SH-SY5Y (cell line): ENCODE results near the gene PDGFA.

Experiments
- GATA2 ChIP-seq: IDR thresholded peaks from 2 replicates; pipeline ENCODE4 v1.6.1; 2011; ENCODE audit warnings: mild to moderate bottlenecking, low read depth, low read length
- GATA3 ChIP-seq: IDR thresholded peaks from 2 replicates; pipeline ENCODE4 v1.6.1; 2011; ENCODE audit warnings: low read depth, mild to moderate bottlenecking, low read length, moderate library complexity

The PDGFA gene

DNA sequence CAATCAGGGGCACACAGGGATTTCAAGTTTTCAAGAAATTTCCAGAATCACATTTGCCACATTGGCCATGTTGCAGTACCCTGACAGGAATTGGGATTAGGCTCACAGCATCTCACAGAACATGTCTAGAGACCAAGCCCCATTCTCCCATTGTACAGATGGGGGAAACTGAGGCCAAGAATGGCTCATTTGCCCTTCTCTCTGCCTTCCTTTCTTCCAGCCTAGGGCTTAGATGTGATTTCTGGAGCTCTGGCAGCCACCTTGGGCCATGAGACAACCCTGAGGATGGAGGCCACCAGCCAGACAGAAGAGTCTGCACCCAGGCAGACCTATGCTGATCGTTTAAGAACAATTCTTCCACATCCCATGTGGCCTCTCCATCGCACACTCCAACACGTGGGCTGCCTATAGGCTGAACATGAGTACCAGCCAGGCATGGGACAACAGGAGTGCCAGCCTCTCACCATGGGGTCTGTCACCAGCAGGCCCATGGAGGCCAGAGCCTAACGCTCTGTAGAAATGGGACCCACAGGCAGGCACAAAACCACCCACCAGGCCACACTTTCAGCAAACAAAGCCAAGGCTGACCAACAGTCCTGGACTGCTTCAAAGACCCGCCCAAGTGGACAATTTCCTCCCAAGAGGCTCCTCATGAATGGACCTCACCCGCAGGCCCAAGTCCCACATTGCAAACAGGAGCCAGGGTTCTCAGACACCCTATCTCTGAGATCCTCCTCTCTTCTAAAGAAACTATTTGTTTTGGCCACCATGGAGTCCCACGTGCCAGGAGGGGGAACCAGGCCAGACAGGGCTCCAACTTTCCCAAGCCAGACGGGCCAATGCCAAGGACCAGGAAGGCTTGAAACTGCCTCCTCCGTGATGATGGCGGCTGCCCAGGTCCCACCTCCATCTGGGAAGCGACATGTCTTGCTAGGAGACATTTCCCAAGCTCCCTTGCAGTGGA lies 20.7 kb downstream of the PDGFA start:
- TF ChIP-seq GATA3 = no peak
- no peak for TF ChIP-seq GATA2

DNA sequence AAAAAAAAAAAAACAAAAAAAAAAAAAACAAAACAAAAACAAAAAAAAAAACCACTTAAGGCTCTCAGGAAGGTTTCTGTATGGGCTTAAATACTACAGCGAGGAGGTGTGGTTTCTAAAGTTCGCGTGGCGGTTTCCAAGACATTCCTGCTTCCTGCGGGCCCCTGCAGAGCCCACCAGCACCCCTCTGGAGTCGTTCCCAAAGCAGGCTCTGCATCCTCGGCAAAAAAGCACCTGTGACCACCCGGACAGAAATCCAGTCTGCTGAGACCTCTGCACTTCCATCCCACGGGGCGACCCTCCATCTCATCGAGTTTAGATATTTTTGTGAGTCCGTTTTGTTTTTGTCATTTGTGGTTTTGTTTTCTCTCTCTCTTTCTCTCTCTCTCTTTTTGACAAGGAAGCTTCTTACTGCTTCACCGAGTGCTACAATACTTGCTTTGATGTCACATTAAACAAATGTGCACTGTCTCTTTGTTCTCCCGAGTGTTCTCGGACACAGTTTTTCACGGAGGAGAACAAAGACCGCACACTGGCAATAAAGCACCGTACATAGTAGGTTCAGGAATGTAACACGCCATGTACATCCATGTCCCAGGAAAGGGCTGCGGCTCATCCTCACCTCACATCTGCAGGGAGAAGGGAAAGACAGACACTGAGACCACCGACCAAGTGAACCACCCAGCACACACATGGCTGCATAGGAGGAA lies 21.5 kb downstream of the PDGFA start:
- TF ChIP-seq GATA2 = no peak
- TF ChIP-seq GATA3 = no peak

DNA sequence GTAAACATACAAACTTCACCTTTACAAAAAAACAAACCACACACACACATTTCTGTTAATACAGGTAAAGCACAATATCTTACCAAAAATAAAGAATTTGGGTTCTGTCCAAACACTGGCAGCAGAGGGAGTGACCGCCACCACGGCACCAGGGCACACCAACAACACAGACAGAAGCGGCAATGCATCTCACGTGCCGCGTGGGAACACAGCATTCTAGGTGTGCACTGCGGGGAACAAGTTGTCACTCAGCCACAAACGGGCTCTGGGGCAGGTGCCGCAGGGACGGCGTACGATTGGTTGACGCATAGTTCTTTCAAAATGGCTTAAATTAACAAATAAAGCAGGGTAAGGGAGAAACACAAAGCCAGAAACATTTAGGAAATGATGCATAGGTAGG lies 22.3 kb downstream of the PDGFA start:
- TF ChIP-seq GATA2 (no peak), GATA3 (no peak)

DNA sequence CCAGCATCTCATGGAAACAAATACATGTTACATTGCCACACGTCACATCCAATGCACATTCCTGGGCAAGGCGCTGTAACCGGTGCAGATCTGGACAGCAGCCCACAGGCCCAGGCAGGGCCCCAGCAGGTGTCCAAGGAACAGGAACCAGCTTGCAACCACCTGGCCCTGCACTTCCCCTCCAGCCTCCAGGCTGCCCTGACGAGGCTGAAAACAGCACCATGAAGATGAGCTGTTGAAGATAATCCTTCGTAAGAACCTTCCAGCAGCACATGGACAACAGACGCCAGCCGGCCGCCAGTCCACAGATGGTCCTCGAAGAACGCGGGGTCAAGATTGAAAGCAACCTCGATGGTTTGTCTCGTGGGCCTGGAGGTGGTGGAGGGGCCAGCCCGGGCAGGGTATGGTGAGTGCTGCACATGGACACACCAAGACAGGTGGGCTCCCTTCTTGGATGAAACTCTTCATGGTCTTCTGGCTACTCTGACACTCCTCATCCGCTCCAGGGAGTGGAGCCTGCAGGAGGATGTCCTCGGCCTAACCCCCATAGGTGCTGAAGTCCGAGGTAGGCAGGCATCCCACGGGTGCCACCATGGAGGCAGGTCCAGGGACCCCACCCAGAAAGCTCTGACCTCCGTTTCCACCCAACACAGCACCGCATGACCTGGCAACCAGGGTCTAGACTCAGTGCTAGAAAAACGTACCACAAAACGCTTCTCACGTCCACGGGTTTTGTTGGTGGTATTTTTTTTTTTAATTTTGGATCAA lies 22.9 kb downstream of the PDGFA start:
- TF ChIP-seq GATA3 (no peak), GATA2 (no peak)

DNA sequence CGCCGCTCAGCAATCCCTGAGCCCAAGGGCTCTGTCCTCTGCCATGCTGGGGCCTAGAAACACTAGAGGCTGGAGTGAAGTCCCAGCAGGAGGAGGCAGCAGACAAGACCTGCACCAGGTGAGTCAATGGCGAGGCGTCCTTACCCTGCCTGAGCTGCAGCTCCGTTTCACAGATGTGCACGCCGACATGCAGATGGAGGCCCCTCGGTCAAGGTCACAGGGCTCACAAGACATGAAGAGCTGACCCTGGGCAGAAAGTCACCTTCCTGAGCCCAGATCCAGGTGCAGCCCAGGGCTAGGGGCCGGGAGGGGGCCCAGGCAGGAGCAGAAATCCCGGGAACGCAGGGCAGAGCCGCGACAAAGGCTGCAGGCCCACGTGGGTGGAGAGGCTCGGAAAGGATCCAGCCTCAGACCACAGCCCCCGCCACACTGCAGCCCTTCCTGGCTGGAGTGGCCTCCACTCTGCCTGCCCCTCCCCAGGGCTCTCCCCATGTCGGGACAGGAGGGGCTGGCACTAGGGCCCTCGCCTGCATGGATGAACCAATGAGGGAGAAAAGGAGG lies 23.8 kb downstream of the PDGFA start:
- TF ChIP-seq GATA3 = no peak
- no peak for TF ChIP-seq GATA2

DNA sequence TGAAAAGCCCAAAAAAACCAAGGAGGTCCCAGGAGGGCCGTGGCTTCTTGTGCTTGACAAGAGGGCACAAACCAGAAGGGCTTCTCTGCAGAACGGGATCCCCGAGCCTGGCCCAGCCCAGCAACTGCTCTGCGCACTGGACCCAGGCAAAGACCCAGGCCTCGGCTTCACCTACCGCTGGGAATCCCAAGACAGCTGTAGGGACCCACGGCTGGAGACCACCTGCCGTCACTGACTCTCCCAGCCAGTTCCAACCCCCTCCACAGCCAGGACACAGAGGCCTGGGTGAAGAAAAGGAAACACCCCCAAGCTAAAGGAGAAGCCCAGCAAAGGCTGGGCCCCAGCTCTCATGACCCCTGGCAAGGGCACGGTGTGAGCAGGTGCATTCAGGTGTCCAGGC lies 24.3 kb downstream of the PDGFA start:
- TF ChIP-seq GATA3 (no peak), GATA2 (no peak)

DNA sequence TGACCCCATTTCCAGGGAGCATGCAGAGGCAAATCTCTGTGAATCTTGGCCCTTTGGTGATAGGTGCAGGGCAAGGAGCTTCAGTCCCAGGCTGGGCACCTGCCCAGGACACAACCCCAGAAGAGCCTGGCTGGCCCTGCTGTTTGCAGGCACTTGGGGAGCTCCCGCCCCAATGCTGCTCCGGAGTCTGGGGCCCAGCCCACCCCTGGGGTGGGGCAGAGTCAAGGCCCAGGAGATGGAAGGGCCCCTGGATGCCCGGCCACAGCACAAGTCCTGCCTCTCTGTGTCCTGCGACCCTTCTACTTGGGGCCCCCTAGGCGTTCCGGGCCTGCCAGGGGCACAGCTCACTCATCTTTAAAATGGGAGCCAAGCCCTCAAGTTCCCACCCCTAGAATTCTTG lies 24.7 kb downstream of the PDGFA start:
- TF ChIP-seq GATA3 = no peak
- TF ChIP-seq GATA2 = no peak

DNA sequence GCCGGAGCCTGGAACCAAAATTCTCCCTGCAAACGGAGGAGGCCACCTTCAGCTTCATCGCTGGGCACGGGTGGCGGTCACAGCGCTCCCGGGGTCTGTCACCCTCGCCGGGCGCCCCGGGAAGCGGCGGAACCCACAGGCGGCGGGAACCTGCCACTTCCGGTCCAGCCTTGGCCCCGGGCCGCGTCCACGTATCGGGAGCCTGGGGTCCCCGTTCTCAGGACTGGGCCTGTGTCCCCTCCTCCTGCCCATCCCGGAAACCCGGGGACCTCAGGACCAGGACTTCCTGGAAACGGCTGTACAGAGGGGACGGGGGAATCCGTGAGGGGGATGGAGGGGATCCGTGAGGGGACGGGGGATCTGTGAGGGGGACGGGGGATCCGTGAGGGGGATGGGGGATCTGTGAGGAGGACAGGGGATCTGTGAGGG lies 25.4 kb downstream of the PDGFA start:
- TF ChIP-seq GATA2 = no peak
- no peak for TF ChIP-seq GATA3

DNA sequence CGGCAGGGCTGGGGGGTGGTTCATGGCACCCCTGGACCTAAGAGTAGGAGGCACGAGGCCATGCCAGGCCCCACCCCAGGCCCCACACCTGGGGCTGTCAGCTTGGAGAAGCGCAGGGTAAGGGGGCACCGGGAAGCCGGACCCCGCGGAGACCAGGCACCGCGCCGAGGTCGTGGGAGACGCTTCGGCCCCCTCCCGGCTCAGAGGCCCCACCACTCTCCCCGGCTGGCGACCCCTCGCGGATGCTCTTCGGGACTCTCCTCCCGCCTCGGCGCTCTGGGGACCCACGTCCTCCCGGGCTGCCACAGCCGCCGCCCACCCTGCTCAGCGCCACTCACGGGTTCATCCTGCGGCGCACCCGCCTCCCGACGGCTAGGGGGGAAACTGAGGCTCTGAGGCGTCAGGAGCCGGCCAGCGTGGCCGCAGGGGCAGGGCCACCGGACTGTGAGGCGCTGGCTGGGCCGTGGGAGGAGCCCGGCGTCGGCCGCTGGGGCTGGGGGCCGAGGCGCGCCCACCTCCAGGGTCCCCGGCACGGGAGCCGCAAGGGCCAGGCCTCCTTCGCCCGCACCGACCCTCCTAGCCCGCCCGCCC lies 25.9 kb downstream of the PDGFA start:
- TF ChIP-seq GATA2 (no peak; the same call in 1 of the 2 replicates), GATA3 (no peak)

DNA sequence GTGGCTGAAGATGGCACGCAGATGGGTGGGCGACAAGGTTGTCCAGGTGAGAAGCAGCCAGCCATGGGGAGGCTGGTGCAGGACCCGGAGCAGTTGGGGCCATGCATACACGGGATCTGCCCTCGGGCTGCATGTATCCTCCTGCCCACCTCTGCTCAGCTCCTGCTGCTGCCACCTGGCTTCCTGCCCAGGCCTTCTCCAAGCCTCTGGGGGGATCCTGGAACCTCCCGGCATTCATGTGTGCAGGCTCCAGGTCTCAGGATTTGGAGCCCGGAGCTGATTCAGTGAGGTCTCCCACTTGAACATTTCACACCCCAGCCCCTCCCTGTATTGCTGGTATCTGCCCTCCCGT lies 27.0 kb downstream of the PDGFA start:
- TF ChIP-seq GATA2 (no peak), GATA3 (no peak)

DNA sequence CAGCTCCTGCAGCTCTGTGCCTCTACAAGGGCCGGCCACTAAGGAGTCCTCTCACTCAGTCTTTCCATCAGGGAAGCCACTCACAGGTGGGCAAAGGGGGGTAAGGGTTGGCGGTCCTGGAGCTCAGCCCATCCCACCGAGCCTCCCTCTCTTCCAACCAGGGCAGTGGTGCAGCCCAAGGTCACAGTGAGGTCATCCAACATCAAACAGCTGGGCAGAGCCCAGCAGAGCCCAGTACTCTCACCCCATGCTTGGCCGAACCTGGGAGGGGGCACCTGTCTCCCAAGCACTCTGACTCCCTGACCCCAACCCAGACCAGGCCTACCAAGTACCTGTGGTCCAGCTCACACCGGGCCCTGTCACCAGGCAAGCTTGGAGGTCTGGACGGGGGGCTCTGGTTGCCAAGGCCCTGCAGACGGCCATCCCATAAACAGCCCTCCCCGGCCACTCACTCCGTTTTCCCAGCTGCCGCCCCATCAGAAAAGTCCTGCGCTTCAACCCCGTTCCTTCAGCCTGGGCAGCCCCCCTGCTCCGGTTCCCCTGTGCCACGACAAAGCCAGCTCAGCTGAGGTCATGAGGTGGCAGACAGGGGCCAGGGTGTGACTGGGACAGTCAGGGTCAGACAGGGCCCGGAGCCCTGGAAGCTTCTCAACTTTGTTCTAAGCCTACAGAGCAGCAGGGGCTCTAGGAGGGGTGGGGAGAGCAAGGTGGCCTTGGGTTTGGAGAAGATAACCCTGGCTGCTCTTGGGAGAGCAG lies 27.5 kb downstream of the PDGFA start:
- no peak for TF ChIP-seq GATA3
- TF ChIP-seq GATA2 = no peak

DNA sequence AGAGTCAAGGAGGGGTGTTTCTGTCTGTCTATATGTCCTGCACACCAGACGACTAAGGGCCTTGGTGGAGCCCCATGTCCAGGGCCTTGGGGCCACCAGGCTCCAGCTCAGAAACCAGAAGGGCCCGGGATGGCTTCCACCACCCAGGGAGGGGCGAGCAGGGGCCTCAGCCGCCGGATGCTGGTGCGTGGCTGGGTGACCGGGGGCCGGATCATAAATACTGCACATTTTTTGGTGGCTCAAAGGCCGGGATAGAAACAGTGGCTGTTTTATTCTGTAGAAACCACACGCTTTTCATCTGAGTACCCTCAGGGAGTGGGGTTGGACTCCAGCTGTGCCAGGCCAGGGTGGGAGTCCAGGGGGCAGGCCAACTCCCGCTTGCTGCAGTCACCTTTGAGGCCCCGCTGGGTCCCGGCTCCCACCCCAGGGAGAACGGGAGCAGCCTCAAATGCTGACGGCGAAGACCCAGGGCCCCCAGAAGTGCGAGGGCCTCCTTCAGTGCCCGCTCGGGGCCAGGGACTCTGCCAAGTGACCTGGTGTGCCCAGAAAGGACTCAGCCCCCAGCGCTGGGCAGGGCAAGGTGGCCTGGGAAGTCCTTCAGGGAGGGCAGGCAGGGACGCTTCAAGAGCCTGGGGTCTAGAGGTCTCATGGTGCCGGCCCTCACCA lies 28.2 kb downstream of the PDGFA start:
- TF ChIP-seq GATA2 (no peak), GATA3 (no peak)
